Panc1 (cell line): ENCODE measurements around the gene UGT1A1.

Source experiments
- CTCF ChIP-seq: fragments of 450-650 bp; IDR thresholded peaks from 2 replicates; pipeline ENCODE4 v1.5.1; 2017; ENCODE audit warnings: mild to moderate bottlenecking
- POLR2AphosphoS5 ChIP-seq: IDR thresholded peaks from 2 replicates; pipeline ENCODE4 v1.6.1; 2012; ENCODE audit warnings: mild to moderate bottlenecking, low read depth, low read length, moderate library complexity
- TCF7L2 ChIP-seq: IDR thresholded peaks from 2 replicates; pipeline ENCODE4 v1.6.1; 2011; ENCODE audit warnings: mild to moderate bottlenecking, low read depth, low read length, inconsistent platforms

- no peak for TF ChIP-seq CTCF
- TF ChIP-seq POLR2AphosphoS5: no peak
- no peak for TF ChIP-seq TCF7L2
These were observed 4.7 kb downstream of the UGT1A1 start for GRCh38 chr2:233764761-233765160.
